Testis (tissue), 3 donors: ENCODE measurements around the gene BUD13. TPM values are rescaled to one million over a fixed set of nuclear protein-coding genes. Genes with fewer than 3 reads are reported as not detected.
A peak's percentile ranks its signal among the peaks of the same experiment; 100 is the strongest.

Source experiments
- DNase-seq: peaks from one replicate; pipeline ENCODE4 v3.0.0-alpha.2; 2019
- H3K27ac ChIP-seq, 2 donors: fragments of 200-600 bp; sonication (generic); one replicate each; pipeline ENCODE4 v1.5.1; 2019
- H3K27me3 ChIP-seq: fragments of 200-600 bp; sonication (generic); one replicate; pipeline ENCODE4 v1.5.1; 2019
- H3K36me3 ChIP-seq: fragments of 200-600 bp; sonication (generic); one replicate; pipeline ENCODE4 v1.5.1; 2017; ENCODE audit warnings: low read depth; ENCODE audit errors: missing control alignments
- H3K4me1 ChIP-seq: fragments of 200-600 bp; sonication (generic); one replicate; pipeline ENCODE4 v1.5.1; 2019
- H3K4me3 ChIP-seq, 2 donors: fragments of 200-600 bp; sonication (generic); one replicate each; pipeline ENCODE4 v1.5.1; 2017 to 2019
- H3K9me3 ChIP-seq: fragments of 200-600 bp; sonication (generic); one replicate; pipeline ENCODE4 v1.5.1; 2017
- CTCF ChIP-seq, 3 experiments: fragments of 450-650 bp in 2 of 3; fragments of 200-600 bp in 1 of 3; sonication (generic) in 1 of 3; IDR thresholded peaks; one replicate each; pipeline ENCODE4 v1.5.1; 2016 to 2019; ENCODE audit warnings: antibody characterized with exemption in 3 of 3, mild to moderate bottlenecking in 2 of 3, moderate library complexity in 1 of 3
- POLR2A ChIP-seq: fragments of 450-650 bp; IDR thresholded peaks from one replicate; pipeline ENCODE4 v1.6.1; 2017; ENCODE audit warnings: antibody characterized with exemption, mild to moderate bottlenecking, moderate library complexity
- WGBS, 2 donors: methylation state at CpG; one replicate each; pipeline ENCODE4 v1.1.5; 2018; 5-methylcytosine and 5-hydroxymethylcytosine counted together
- intact Hi-C: fragments of 100-400 bp; cut with DNase I; formaldehyde crosslinking; loops from one replicate; pipeline ENCODE4 v1.15.1; 2023; ENCODE audit warnings: low total_unique reads
- polyA plus RNA-seq: library from polyadenylated mRNA; stranded (reverse); fragments of 350-450 nt; fragmentation: Illumina TruSeq; extraction: RNeasy Lipid Tissue Mini Kit (QIAGEN cat#74804); gene quantifications from one replicate; pipeline ENCODE4 v1.2.3, GENCODE V29; 2014; ENCODE audit warnings: low read depth, low replicate concordance; ENCODE audit not compliant: insufficient read depth
- total RNA-seq, 2 donors: library from RNA; depleted of rRNA; stranded (reverse); fragments of >200 nt; gene quantifications; one replicate each; pipeline ENCODE4 v1.2.3, GENCODE V29; 2016

The BUD13 gene
- total and polyA plus RNA-seq, 3 donors from 2014 or later, result 25.9 to 47.2 (median 32.0) TPM

GRCh38 chr11:116725434-116726221 lies 47.2 kb downstream of the BUD13 start:
- no peak overlapping the region for H3K27ac ChIP-seq
- no peaks in the 10 kb centered on the region for H3K27me3 ChIP-seq

DNA sequence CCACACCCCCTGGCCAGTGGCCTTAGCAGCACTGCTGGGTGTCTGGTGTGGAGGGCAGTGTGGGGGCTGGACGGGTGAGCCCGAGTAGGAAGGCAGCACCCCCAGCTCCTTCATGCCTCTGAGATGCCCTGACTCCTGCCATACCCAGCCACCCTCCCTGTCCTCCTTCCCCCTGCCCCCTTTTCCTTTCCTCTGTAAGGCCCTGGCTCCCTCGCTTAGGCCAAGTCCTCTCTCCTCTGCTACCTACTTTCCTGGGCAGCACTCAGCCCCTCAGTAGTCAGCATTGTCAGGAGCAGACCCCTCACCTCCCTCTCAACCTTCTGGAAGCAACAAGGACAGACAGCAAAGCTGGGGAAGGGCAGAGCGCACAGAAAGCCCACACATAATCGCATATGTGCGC lies 48.0 kb downstream of the BUD13 start:
- H3K27ac ChIP-seq, result no peak overlapping the region
- intact Hi-C loops, result no loop called here
- 87 to 91% methylated on average over 6 of the region's 6 CpGs for WGBS, 2 donors

More at GRCh38 chr11:116725434-116726221, 47.2 kb downstream of the BUD13 start:
- TF ChIP-seq POLR2A, result no peak
- no peak for TF ChIP-seq CTCF (IDR thresholded peaks at IDR 0.05)
- H3K4me1 ChIP-seq, result peaks cover 3% of the 10 kb centered on the region
- no peak overlapping the region for H3K4me3 ChIP-seq
- intact Hi-C loops, result no loop called here
- DNase-seq, result peak; percentile 22
- H3K9me3 ChIP-seq, result no peaks in the 10 kb centered on the region
- no peaks in the 10 kb centered on the region for H3K36me3 ChIP-seq
- WGBS, 2 donors, result 61 to 65% methylated on average over 15 to 19 of the region's 19 CpGs

DNA sequence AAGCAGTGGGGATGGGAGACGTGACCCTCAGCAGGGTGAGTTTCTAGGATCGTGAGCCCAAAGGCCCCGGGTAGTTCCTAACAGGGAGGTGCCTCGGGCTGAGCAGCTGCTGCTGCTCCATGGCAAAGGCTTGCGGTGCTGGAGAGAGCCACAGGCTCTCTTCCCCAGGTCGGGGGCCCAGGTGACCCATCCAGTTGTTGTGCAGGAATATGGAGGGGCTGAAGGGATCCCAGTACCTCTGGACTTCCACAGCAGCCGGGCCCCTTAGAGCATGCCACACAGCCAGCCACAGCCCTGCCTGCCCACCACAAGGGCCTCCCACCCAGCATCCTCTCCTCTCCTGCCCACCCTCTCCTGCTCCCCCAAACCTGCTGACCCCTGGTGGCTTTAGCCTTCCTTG lies 49.3 kb downstream of the BUD13 start:
- Histone ChIP-seq H3K27ac (no peak overlapping the region), H3K4me3 (no peak overlapping the region), H3K36me3 (no peaks in the 10 kb centered on the region), H3K27me3 (no peaks in the 10 kb centered on the region), H3K4me1 (peaks cover 3% of the 10 kb centered on the region), H3K9me3 (no peaks in the 10 kb centered on the region)
- TF ChIP-seq POLR2A (no peak), CTCF (IDR thresholded peaks at IDR 0.05) (no peak)
- WGBS, 2 donors, result 82 to 84% methylated on average over 5 to 7 of the region's 7 CpGs
- no peak for DNase-seq
- intact Hi-C loops, result no loop called here

More for the DNA sequence above, 48.0 kb downstream of the BUD13 start:
- TF ChIP-seq POLR2A, result no peak
- H3K36me3 ChIP-seq, result no peaks in the 10 kb centered on the region
- no peaks in the 10 kb centered on the region for H3K27me3 ChIP-seq
- peaks cover 3% of the 10 kb centered on the region for H3K4me1 ChIP-seq
- no peak for DNase-seq
- H3K9me3 ChIP-seq, result no peaks in the 10 kb centered on the region
- no peak overlapping the region for H3K4me3 ChIP-seq

GRCh38 chr11:116721988-116722387 lies 50.8 kb downstream of the BUD13 start:
- H3K27ac ChIP-seq, result no peak overlapping the region
- H3K27me3 ChIP-seq, result no peaks in the 10 kb centered on the region
- TF ChIP-seq CTCF (IDR thresholded peaks at IDR 0.05) (no peak), POLR2A (no peak)
- H3K4me1 ChIP-seq, result peaks cover 3% of the 10 kb centered on the region
- 85 to 93% methylated on average over 3 to 4 of the region's 4 CpGs for WGBS, 2 donors
- intact Hi-C loops, result no loop called here
- H3K9me3 ChIP-seq, result no peaks in the 10 kb centered on the region
- H3K36me3 ChIP-seq, result no peaks in the 10 kb centered on the region
- no peak overlapping the region for H3K4me3 ChIP-seq
- DNase-seq, result no peak

GRCh38 chr11:116720895-116721294 lies 51.9 kb downstream of the BUD13 start:
- 95 to 99% methylated on average over 6 of the region's 6 CpGs for WGBS, 2 donors
- TF ChIP-seq POLR2A, result no peak
- no peak for TF ChIP-seq CTCF (IDR thresholded peaks at IDR 0.05)
- H3K27me3 ChIP-seq, result no peaks in the 10 kb centered on the region

More at GRCh38 chr11:116720895-116721294, 51.9 kb downstream of the BUD13 start:
- intact Hi-C loops, result no loop called here
- Histone ChIP-seq H3K36me3 (no peaks in the 10 kb centered on the region), H3K4me1 (no peaks in the 10 kb centered on the region), H3K9me3 (no peaks in the 10 kb centered on the region), H3K27ac (no peak overlapping the region), H3K4me3 (no peak overlapping the region)
- no peak for DNase-seq
